Occipital lobe (tissue), 1 donor: ENCODE data around the gene CACNA2D3. TPM values are rescaled to one million over a fixed set of nuclear protein-coding genes. Genes with fewer than 3 reads are reported as not detected.

ENCODE experiments used
- total RNA-seq: library from RNA; depleted of rRNA; stranded (reverse); fragments of >200 nt; gene quantifications from one replicate; pipeline ENCODE4 v1.2.3, GENCODE V29; 2014

CACNA2D3 gene
- total RNA-seq, 1 donor from 2014 or later = 11.2 TPM

Other genes with a start within 250 kb of the CACNA2D3 start
- 67.1 TPM for gene ACTR8, start 240.4 kb upstream of the CACNA2D3 start, total RNA-seq
- gene SELENOK, start 230.7 kb upstream of the CACNA2D3 start, total RNA-seq = 59.6 TPM